ENCODE results near the gene ZNF580. TPM values are rescaled to one million over a fixed set of nuclear protein-coding genes. Genes with fewer than 3 reads are reported as not detected.

ZNF580 gene
- total and polyA plus RNA-seq, 9 of the 15 experiments (the other 6 are each of a cell fraction or from before 2014, with no cell fraction given), result 2.3 to 47.4 (median 6.0) TPM

DNA sequence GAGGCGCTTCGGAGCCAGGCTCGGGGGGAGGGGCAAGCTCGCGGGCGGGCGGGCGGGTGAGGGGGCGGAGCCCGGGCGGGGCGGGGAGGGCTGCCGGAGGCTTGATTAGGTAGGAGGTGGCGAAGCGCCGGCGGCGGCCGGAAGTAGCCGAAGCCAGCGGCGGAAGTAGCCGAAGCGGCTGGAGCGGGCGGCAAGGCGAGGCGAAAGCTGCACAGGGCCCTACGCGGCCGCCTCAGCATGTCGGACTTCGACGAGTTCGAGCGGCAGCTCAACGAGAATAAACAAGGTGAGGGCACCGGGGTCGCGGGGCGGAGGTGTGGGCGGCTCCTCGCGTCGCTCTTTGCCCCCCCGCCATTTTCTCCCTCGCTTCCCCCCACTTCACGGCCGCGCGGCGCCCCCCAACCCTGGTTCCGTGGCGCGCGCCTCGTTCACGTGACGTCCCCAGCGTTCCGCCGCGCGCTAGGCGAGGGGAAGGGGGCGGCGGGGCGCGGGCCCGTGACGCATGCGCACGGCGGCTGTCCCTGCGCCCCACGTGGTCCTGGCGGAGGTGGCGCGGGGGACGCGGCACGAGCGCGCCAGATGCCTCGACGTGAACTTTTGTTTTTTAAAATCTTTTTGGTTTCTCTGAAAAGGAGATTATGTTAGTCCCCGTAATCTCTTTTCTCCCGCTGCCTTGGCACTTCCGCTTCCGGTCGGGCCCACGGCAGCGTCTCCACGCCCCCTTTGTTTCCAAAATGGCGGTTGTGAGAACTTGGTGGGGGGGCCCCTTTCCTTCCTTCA is 14.3 kb downstream of the ZNF580 start, which contains the start of gene U2AF2 (continued):
- TF ChIP-seq ATF2 (CRISPR knock-in tag; IDR thresholded peaks at IDR 0.05), result peak; percentile 80
- TF ChIP-seq, protein P1, sequence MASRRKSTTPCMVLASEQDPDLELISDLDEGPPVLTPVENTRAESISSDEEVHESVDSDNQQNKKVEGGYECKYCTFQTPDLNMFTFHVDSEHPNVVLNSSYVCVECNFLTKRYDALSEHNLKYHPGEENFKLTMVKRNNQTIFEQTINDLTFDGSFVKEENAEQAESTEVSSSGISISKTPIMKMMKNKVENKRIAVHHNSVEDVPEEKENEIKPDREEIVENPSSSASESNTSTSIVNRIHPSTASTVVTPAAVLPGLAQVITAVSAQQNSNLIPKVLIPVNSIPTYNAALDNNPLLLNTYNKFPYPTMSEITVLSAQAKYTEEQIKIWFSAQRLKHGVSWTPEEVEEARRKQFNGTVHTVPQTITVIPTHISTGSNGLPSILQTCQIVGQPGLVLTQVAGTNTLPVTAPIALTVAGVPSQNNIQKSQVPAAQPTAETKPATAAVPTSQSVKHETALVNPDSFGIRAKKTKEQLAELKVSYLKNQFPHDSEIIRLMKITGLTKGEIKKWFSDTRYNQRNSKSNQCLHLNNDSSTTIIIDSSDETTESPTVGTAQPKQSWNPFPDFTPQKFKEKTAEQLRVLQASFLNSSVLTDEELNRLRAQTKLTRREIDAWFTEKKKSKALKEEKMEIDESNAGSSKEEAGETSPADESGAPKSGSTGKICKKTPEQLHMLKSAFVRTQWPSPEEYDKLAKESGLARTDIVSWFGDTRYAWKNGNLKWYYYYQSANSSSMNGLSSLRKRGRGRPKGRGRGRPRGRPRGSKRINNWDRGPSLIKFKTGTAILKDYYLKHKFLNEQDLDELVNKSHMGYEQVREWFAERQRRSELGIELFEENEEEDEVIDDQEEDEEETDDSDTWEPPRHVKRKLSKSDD (conservative IDR thresholded peaks at IDR 0.05; ENCODE audit: low read length), result no peak
- TF ChIP-seq FOS (IDR thresholded peaks at IDR 0.05; ENCODE audit: extremely low read depth, insufficient read length), result no peak
- no peak for TF ChIP-seq DMBX1 (CRISPR knock-in tag; IDR thresholded peaks at IDR 0.05; ENCODE audit: borderline replicate concordance)
- TF ChIP-seq MXI1 (IDR thresholded peaks at IDR 0.05; ENCODE audit: low read depth, low read length), result peak; percentile 70
- peak; percentile 97 for TF ChIP-seq NRF1 (conservative IDR thresholded peaks at IDR 0.05 in 1 of 2, IDR thresholded peaks at IDR 0.05 in 1 of 2)
- TF ChIP-seq, protein P2, sequence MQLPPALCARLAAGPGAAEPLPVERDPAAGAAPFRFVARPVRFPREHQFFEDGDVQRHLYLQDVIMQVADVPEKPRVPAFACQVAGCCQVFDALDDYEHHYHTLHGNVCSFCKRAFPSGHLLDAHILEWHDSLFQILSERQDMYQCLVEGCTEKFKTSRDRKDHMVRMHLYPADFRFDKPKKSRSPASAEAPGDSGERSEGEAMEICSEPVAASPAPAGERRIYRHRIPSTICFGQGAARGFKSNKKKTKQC (CRISPR knock-in tag; IDR thresholded peaks at IDR 0.05), result peak; percentile 58; the same call in 1 of the 2 replicates
- TF ChIP-seq BCL6 (CRISPR knock-in tag; IDR thresholded peaks at IDR 0.05), result no peak
- no peak for TF ChIP-seq ZNF609 (CRISPR knock-in tag; IDR thresholded peaks at IDR 0.05; ENCODE audit: borderline replicate concordance)
- no peak for TF ChIP-seq NFXL1 (CRISPR knock-in tag; IDR thresholded peaks at IDR 0.05)
- no peak for TF ChIP-seq TAF15 (IDR thresholded peaks at IDR 0.05; ENCODE audit: low read depth, low read length)
- no peak for TF ChIP-seq NBN (IDR thresholded peaks at IDR 0.05; ENCODE audit: low read depth)
- TF ChIP-seq PCBP1 (IDR thresholded peaks at IDR 0.05; ENCODE audit: low read depth, low read length, poor library complexity, severe bottlenecking), result no peak
- TF ChIP-seq RBM34 (IDR thresholded peaks at IDR 0.05; ENCODE audit: borderline replicate concordance, insufficient read depth, low read length), result no peak
